Natural killer cell treated with Interleukin-12 subunit alpha and Interleukin-12 subunit beta and Interleukin-15 and Interleukin-18, amount 100 ng/mL, for 72 hours (primary cell): ENCODE measurements around the gene FBXO39. TPM values are rescaled to one million over a fixed set of nuclear protein-coding genes. Genes with fewer than 3 reads are reported as not detected.
"Not testable (repeated sequence)": the region's sequence is repeated elsewhere in the genome, so short reads cannot be mapped to it uniquely, and the experiment has no call there.

Experiments used
- ATAC-seq, 2 donors: fragments of 150-1000 bp; cut with Tn5 transposase in 1 of 2; sonication (Bioruptor Pico), chemical (Tn5 transposase) in 1 of 2; 2 replicates each; pipeline ENCODE4 v1.10.0; 2021
- DNase-seq: peaks from one replicate; pipeline ENCODE4 v3.0.0; 2022; ENCODE audit warnings: low spot score
- H3K27ac Mint-ChIP-seq, 2 donors: 1 replicate in 1 of 2; 2 replicates in 1 of 2; pipeline ENCODE4 v1.8.0; 2022; ENCODE audit warnings: mixed read lengths in 2 of 2, mild to moderate bottlenecking in 1 of 2, moderate library complexity in 1 of 2
- H3K27me3 Mint-ChIP-seq, 2 donors: 1 replicate in 1 of 2; 2 replicates in 1 of 2; pipeline ENCODE4 v1.8.0; 2022; ENCODE audit warnings: mixed read lengths in 2 of 2
- H3K36me3 Mint-ChIP-seq: one replicate; pipeline ENCODE4 v1.8.0; 2022; ENCODE audit warnings: mixed read lengths
- H3K4me1 Mint-ChIP-seq, 2 donors: 1 replicate in 1 of 2; 2 replicates in 1 of 2; pipeline ENCODE4 v1.8.0; 2022; ENCODE audit warnings: low read depth in 2 of 2, mixed read lengths in 2 of 2, mild to moderate bottlenecking in 1 of 2
- H3K4me3 Mint-ChIP-seq: one replicate; pipeline ENCODE4 v1.8.0; 2022; ENCODE audit warnings: mixed read lengths
- H3K9me3 Mint-ChIP-seq: 2 replicates; pipeline ENCODE4 v1.8.0; 2022; ENCODE audit warnings: mixed read lengths
- total RNA-seq, 2 donors: library from RNA; stranded (reverse); gene quantifications; one replicate each; pipeline ENCODE4 v1.2.3, GENCODE V29; 2022

Gene FBXO39
- total RNA-seq, 2 donors from 2014 or later = 0.42 to 0.55 TPM

DNA sequence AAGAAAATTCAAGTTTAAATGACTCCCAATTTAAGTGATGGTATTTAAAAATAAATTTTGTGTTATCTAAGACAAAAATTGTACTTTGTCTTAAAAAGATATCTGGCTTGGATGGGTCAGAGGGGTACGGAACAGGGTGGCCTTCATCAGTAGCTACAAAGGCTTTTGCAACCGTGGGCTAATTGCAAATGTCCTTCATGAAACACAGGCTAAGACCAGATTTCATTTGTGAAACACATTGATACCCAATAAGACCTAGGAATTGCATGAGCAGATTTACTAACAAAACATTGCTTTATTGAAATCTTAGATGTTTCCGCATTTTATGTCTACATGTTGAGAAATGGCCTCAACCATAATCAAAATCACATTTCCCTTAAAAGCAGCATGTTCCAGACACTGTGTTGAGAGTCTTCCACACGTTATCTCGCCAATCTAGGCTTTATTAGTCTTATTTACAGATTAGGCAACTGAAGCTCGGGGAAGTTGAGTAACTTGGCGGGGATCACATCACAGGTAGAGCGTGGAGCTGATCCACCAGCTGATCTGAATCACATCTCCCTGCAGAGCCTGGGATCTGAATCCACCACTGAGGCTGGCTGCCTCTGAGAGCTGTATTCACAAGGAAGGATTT lies 21.8 kb downstream of the FBXO39 start:
- DNase-seq = no peak
- Mint-ChIP-seq H3K27me3 (peaks cover 15 to 23% of the 10 kb centered on the region in 2 donors), H3K4me3 (no peak overlapping the region), H3K9me3 (no peaks in the 10 kb centered on the region), H3K4me1 (peaks cover 0 to 6% of the 10 kb centered on the region in 2 donors), H3K27ac (no peak overlapping the region), H3K36me3 (no peaks in the 10 kb centered on the region)
- no peak for ATAC-seq

DNA sequence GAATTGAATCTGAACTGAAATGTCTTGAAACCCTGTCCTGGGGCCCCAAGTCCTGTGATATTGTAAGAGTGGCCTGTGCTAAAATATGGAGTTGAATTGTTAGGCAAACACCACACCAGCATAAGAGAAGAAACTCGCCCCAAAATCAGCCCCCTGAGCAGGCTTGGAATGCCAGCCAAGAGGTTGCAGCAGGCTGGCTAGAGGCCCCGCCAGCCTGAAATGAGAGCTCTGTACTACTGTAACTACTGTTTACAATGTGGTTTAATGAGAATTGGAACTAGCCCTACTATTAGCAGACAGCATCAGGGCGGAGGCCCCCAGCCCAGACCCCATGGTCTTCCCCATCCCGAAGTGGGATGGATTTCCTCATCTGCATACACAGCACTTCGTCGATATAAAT lies 23.7 kb downstream of the FBXO39 start:
- DNase-seq (no peak), ATAC-seq (no peak)
- no peaks in the 10 kb centered on the region for H3K36me3 Mint-ChIP-seq
- H3K27ac Mint-ChIP-seq = no peak overlapping the region
- peaks cover 0 to 2% of the 10 kb centered on the region in 2 donors for H3K4me1 Mint-ChIP-seq
- H3K27me3 Mint-ChIP-seq = peaks cover 12 to 14% of the 10 kb centered on the region in 2 donors
- no peak overlapping the region for H3K4me3 Mint-ChIP-seq
- H3K9me3 Mint-ChIP-seq = no peaks in the 10 kb centered on the region

DNA sequence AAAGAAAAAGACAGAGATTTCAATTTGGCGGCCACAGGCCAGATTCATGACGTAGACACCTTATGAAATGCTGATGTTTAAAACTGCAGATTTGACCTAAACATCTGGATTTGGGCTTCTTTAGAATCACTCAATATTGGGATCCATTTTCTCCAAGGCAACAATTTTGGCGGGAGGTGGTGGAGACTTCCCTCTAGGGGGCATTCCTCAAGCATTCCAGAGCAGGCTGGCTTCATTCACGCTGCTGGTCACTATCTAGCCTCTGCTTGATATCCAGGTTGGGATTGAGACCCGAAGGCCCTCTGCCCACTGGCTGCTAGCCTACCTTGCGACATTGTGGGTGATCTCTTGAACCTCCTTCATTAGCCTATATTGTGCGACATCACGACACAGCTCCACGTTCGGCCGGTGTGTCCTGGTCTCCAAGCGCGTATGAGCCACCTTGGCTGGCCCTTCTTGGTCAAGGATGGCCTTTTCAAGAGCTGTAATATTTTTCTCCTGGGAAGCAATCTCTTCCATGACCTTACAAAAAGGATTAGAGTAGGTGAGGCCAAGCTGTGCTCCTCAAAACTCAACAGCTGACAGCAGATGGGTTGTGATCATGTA lies 24.5 kb downstream of the FBXO39 start:
- no peaks in the 10 kb centered on the region for H3K9me3 Mint-ChIP-seq
- H3K4me1 Mint-ChIP-seq = peaks cover 0 to 2% of the 10 kb centered on the region in 2 donors
- no peak for ATAC-seq
- H3K27me3 Mint-ChIP-seq = peaks cover 20 to 21% of the 10 kb centered on the region in 2 donors
- no peaks in the 10 kb centered on the region for H3K36me3 Mint-ChIP-seq
- DNase-seq = no peak
- no peak overlapping the region for H3K4me3 Mint-ChIP-seq
- H3K27ac Mint-ChIP-seq = no peak overlapping the region

DNA sequence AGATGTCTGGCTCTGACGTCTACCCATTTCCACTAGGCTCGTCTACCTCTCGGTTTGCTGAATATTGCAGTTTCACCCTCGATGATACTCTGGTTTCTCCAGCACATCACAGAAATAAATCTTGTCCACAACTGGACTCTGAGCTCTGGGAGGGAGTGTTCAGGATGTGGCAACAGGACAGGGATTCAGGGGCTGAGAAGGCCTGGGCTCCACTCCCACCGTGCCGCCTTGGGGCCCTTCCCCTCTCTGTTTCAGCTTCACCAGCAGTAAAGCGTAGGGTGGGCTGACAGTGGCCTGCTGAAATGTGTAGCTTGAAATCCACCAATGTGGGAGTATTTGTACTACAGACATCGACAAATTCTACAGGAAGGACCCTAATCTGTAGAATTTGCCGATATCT lies 35.5 kb downstream of the FBXO39 start:
- H3K36me3 Mint-ChIP-seq = no peaks in the 10 kb centered on the region
- no peaks in the 10 kb centered on the region for H3K4me1 Mint-ChIP-seq
- no peaks in the 10 kb centered on the region for H3K9me3 Mint-ChIP-seq
- H3K4me3 Mint-ChIP-seq = no peak overlapping the region
- DNase-seq (no peak), ATAC-seq (no peak)
- peaks cover 25 to 39% of the 10 kb centered on the region in 2 donors for H3K27me3 Mint-ChIP-seq
- no peak overlapping the region for H3K27ac Mint-ChIP-seq

DNA sequence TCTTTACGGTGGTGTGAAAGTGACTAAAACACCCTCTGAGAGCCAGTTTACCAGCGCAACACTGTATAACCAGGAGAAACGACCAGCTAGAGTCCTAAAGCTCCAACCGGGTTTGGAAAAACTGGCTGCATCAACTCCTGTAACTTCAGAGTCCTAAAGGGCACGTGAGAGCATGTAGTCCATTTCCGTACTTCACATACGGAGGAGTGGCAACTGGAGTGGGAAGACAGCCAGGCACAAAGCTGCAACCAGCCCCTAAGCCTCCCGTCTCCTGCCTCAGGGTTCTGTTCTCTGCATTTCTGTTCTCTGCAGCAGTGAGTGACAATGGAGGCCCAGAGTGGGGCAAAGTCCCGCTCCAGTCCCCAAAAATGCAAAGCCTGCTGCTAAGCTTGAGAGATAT lies 36.3 kb downstream of the FBXO39 start:
- Mint-ChIP-seq H3K27me3 (peaks cover 22 to 36% of the 10 kb centered on the region in 2 donors), H3K27ac (no peak overlapping the region)

DNA sequence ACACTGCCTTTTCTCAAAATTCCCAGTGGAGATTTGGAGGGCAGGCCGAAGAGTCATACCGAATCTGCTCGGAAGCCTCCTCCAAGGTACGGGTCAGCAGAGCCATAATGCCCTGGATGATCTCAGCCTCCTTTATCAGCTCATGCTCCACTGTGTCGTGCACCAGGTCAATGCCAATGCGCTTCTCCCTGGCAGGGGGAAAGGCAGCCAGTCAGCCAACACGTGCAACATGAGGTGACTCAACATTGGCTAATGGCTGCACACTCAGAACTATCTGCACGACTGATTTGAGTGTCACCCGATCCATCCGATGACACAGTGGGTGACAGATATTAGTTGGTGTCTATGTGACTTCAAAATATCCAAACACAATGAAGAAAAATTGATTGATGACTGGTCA lies 39.8 kb downstream of the FBXO39 start:
- DNase-seq (no peak), ATAC-seq (no peak)
- Mint-ChIP-seq H3K4me3 (no peak overlapping the region), H3K36me3 (no peaks in the 10 kb centered on the region), H3K27ac (no peak overlapping the region), H3K4me1 (no peaks in the 10 kb centered on the region), H3K27me3 (peaks cover 32 to 35% of the 10 kb centered on the region in 2 donors), H3K9me3 (no peaks in the 10 kb centered on the region)

More for the DNA sequence above, 36.3 kb downstream of the FBXO39 start:
- DNase-seq (no peak), ATAC-seq (no peak)
- no peaks in the 10 kb centered on the region for H3K4me1 Mint-ChIP-seq
- no peaks in the 10 kb centered on the region for H3K9me3 Mint-ChIP-seq
- no peaks in the 10 kb centered on the region for H3K36me3 Mint-ChIP-seq
- no peak overlapping the region for H3K4me3 Mint-ChIP-seq

DNA sequence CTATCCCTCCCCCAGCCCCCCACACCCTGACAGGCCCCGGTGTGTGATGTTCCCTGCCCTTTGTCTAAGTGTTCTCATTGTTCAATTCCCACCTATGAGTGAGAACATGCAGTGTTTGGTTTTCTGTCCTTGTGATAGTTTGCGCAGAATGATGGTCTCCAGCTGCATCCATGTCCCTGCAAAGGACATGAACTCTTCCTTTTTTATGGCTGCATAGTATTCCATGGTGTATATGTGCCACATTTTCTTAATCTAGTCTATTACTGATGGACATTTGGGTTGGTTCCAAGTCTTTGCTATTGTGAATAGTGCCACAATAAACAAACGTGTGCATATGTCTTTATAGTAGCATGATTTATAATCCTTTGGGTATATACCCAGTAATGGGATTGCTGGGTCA lies 40.4 kb downstream of the FBXO39 start:
- H3K9me3 Mint-ChIP-seq, DNase-seq, H3K4me1 Mint-ChIP-seq, H3K27ac Mint-ChIP-seq, ATAC-seq, H3K4me3 Mint-ChIP-seq, H3K36me3 Mint-ChIP-seq: not testable (repeated sequence)
- H3K27me3 Mint-ChIP-seq = peaks cover 29 to 37% of the 10 kb centered on the region in 2 donors

DNA sequence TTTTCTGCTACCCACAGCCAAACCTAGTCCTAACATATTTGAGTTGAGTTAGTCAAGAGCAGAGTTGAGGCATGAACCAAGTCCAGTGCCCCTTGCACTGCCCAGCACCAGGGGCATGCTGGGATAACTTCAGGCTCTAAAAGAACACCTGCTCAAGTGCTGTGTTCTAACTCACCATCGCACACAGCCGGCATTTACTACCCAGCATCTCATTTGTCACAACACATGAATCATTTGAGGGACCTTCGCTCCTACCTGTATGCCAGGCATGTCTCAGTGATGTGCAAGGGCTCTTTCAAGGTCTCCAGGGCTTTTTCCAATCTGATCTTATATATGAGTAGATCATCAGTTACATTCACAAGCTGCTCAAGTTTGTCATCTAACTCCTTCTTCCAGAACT lies 42.9 kb downstream of the FBXO39 start:
- DNase-seq = no peak
- H3K27me3 Mint-ChIP-seq = peaks cover 34 to 37% of the 10 kb centered on the region in 2 donors
- ATAC-seq = no peak
- no peaks in the 10 kb centered on the region for H3K36me3 Mint-ChIP-seq
- H3K4me3 Mint-ChIP-seq = no peak overlapping the region
- no peaks in the 10 kb centered on the region for H3K4me1 Mint-ChIP-seq
- no peaks in the 10 kb centered on the region for H3K9me3 Mint-ChIP-seq
- H3K27ac Mint-ChIP-seq = no peak overlapping the region

DNA sequence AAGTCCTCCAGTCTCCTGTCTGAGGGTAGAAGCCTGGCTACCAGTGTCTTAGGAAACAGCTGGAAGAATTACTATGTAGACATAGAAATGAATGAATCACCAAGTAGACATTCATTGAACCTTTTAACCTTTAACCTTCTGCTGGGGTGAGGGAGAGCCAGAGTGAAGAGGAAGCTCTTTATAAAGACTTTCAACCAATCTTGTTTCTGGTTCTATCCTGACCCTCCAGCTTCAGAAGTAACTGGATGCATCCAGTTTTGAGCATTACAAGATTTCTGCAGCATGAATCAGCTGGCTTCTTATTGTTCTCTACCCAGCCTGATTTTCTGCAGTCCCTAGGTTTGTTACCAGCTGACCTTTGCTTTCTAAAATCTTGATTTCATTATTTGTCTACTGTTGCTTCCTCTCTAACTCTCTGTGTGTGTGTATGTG lies 47.0 kb downstream of the FBXO39 start:
- peaks cover 41 to 50% of the 10 kb centered on the region in 2 donors for H3K27me3 Mint-ChIP-seq
- H3K36me3 Mint-ChIP-seq = no peaks in the 10 kb centered on the region
- ATAC-seq (no peak), DNase-seq (no peak)
- H3K9me3 Mint-ChIP-seq = no peaks in the 10 kb centered on the region
- H3K4me3 Mint-ChIP-seq = no peak overlapping the region
- no peaks in the 10 kb centered on the region for H3K4me1 Mint-ChIP-seq
- no peak overlapping the region for H3K27ac Mint-ChIP-seq

DNA sequence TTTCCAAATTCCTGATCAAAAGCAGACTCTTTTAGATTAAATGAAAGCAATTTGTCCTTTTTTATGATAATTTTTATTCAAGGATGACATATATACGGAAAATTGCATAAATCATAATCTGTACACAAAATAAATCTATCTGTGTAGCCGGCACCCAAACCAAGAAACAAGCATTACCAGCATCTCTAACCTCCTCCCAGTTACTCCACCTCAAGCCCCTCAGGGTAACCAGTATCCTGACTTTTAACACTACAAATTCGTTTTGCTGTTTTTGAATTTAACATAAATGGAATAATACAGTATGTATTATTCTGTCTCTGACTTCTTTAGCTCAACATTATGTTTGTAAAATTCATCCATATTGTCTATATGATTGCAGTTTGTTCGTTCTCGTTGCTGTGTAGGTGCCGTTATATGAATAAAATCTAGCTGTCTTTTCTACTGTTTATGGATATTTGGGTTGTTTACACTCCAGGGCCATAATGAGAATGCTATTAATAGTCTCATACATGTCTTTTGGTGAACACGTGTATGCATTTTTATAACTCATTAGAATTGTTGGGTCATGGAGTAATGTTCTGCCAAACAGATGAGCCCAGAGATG lies 54.5 kb downstream of the FBXO39 start:
- H3K27me3 Mint-ChIP-seq = peaks cover 33 to 57% of the 10 kb centered on the region in 2 donors
- no peak overlapping the region for H3K27ac Mint-ChIP-seq
- ATAC-seq = no peak
- H3K4me1 Mint-ChIP-seq = peaks cover 7 to 10% of the 10 kb centered on the region in 2 donors
- H3K4me3 Mint-ChIP-seq = peak overlapping the region; percentile 5
- DNase-seq = no peak
- H3K36me3 Mint-ChIP-seq = no peaks in the 10 kb centered on the region
- H3K9me3 Mint-ChIP-seq = no peaks in the 10 kb centered on the region

DNA sequence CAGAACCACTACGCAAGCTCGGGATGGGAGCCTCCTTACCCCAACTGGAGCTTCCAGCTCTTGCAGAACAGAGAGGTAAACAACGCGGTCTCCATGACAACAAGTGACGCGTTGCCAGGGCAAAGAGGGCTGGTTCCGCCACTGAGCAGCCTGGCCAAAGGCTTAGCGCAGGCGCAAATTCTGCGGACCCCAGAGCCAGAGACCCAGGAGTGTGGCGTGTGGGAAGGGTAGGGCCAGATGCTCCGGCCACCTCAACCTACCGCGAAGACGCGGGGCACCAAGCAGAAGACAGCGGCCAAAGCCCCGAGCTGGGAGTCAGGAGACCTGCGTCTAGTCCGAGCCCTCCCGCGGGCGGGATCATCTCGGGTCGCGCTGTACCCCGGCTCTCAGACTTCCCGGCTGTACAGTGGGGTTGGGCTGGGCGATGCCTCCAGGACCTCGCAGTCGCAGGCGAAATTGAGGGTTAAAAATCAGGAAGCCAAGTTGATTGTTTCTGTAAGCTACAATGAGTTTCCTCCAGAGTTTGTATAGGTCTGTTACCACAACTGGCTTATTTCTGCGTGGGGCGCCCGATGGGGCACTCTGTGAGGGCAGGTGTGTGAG lies 55.7 kb downstream of the FBXO39 start, which contains the start of gene TEKT1:
Gene TEKT1 (minus strand): TSS at position 69 of the 603 bp plus-strand sequence. CDS start 1,353 bp downstream, outside the sequence.
- ATAC-seq = peak; percentile 85 to 87
- no peaks in the 10 kb centered on the region for H3K36me3 Mint-ChIP-seq
- H3K9me3 Mint-ChIP-seq = no peaks in the 10 kb centered on the region
- H3K27ac Mint-ChIP-seq = no peak within 1 kb of the TSS
- peak; percentile 62 for DNase-seq
- peak within 1 kb of the TSS; percentile 80 for H3K4me3 Mint-ChIP-seq
- peaks cover 38 to 64% of the 10 kb centered on the region in 2 donors for H3K27me3 Mint-ChIP-seq
- peaks cover 7 to 10% of the 10 kb centered on the region in 2 donors for H3K4me1 Mint-ChIP-seq
